Effector memory CD8-positive, alpha-beta T cell (primary cell): ENCODE results near the gene NR5A1.
A peak's percentile ranks its signal among the peaks of the same experiment; 100 is the strongest.

Experiments used
- ATAC-seq: fragments of 150-1000 bp; cut with Tn5 transposase; replicated peaks from 2 replicates; pipeline ENCODE4 v1.10.0; 2021; ENCODE audit warnings: mild to moderate bottlenecking, moderate library complexity
- DNase-seq, 3 experiments: peaks; one replicate each; pipeline ENCODE4 v3.0.0; 2021
- H3K27ac Mint-ChIP-seq, 2 donors: one replicate each; pipeline ENCODE4 v1.8.0; 2022; ENCODE audit warnings: mild to moderate bottlenecking in 2 of 2, mixed read lengths in 2 of 2, moderate library complexity in 2 of 2
- H3K27me3 Mint-ChIP-seq, 2 donors: one replicate each; pipeline ENCODE4 v1.8.0; 2022; ENCODE audit warnings: mixed read lengths in 2 of 2
- H3K36me3 Mint-ChIP-seq: one replicate; pipeline ENCODE4 v1.8.0; 2022; ENCODE audit warnings: mild to moderate bottlenecking, moderate library complexity, mixed read lengths; ENCODE audit not compliant: insufficient read depth
- H3K4me1 Mint-ChIP-seq, 2 donors: one replicate each; pipeline ENCODE4 v1.8.0; 2022; ENCODE audit warnings: low read depth in 2 of 2, mixed read lengths in 2 of 2
- H3K4me3 Mint-ChIP-seq, 2 donors: one replicate each; pipeline ENCODE4 v1.8.0; 2022; ENCODE audit warnings: mild to moderate bottlenecking in 2 of 2, mixed read lengths in 2 of 2, moderate library complexity in 2 of 2
- H3K9me3 Mint-ChIP-seq, 2 donors: one replicate each; pipeline ENCODE4 v1.8.0; 2022; ENCODE audit warnings: mixed read lengths in 2 of 2

NR5A1 gene

GRCh38 chr9:124452841-124453585 is 54.2 kb downstream of the NR5A1 start:
- peaks cover 0 to 4% of the 10 kb centered on the region in 2 donors for H3K4me1 Mint-ChIP-seq
- no peak for DNase-seq
- H3K9me3 Mint-ChIP-seq: no peaks in the 10 kb centered on the region
- peaks cover 29 to 48% of the 10 kb centered on the region in 2 donors for H3K27me3 Mint-ChIP-seq
- no peak overlapping the region for H3K4me3 Mint-ChIP-seq
- H3K36me3 Mint-ChIP-seq: no peaks in the 10 kb centered on the region
- no peak overlapping the region for H3K27ac Mint-ChIP-seq
- ATAC-seq: no peak

- peaks cover 30 to 55% of the 10 kb centered on the region in 2 donors for H3K27me3 Mint-ChIP-seq
- no peak overlapping the region for H3K4me3 Mint-ChIP-seq
- H3K9me3 Mint-ChIP-seq: no peaks in the 10 kb centered on the region
- DNase-seq (no peak), ATAC-seq (no peak)
- H3K27ac Mint-ChIP-seq: no peak overlapping the region
- H3K36me3 Mint-ChIP-seq: no peaks in the 10 kb centered on the region
- peaks cover 0 to 4% of the 10 kb centered on the region in 2 donors for H3K4me1 Mint-ChIP-seq
Measured at GRCh38 chr9:124452326-124452725, 54.9 kb downstream of the NR5A1 start.

GRCh38 chr9:124450931-124451661 is 56.1 kb downstream of the NR5A1 start:
- no peak for DNase-seq
- Mint-ChIP-seq H3K27me3 (peaks cover 35 to 67% of the 10 kb centered on the region in 2 donors), H3K27ac (no peak overlapping the region), H3K36me3 (no peaks in the 10 kb centered on the region), H3K9me3 (no peaks in the 10 kb centered on the region), H3K4me3 (no peak overlapping the region), H3K4me1 (peaks cover 0 to 4% of the 10 kb centered on the region in 2 donors)
- no peak for ATAC-seq

GRCh38 chr9:124450241-124450924 is 56.8 kb downstream of the NR5A1 start, which contains the start of gene ADGRD2:
ADGRD2 (plus strand) TSS chr9:124450451; CDS start chr9:124451667, 1,216 bp downstream.
- no peaks in the 10 kb centered on the region for H3K36me3 Mint-ChIP-seq
- peaks cover 0 to 4% of the 10 kb centered on the region in 2 donors for H3K4me1 Mint-ChIP-seq
- no peaks in the 10 kb centered on the region for H3K9me3 Mint-ChIP-seq
- no peak within 1 kb of the TSS for H3K27ac Mint-ChIP-seq
- H3K27me3 Mint-ChIP-seq: peaks cover 35 to 74% of the 10 kb centered on the region in 2 donors
- ATAC-seq (no peak), DNase-seq (no peak)
- peak within 1 kb of the TSS in 1 of 2 donors; percentile 37 for H3K4me3 Mint-ChIP-seq

- DNase-seq: no peak
- Mint-ChIP-seq H3K4me1 (peaks cover 0 to 4% of the 10 kb centered on the region in 2 donors), H3K27ac (no peak overlapping the region), H3K27me3 (peaks cover 35 to 77% of the 10 kb centered on the region in 2 donors), H3K9me3 (no peaks in the 10 kb centered on the region), H3K4me3 (no peak overlapping the region), H3K36me3 (no peaks in the 10 kb centered on the region)
- no peak for ATAC-seq
Measured at GRCh38 chr9:124449381-124450151, 57.6 kb downstream of the NR5A1 start.

GRCh38 chr9:124448019-124448418 is 59.2 kb downstream of the NR5A1 start:
- DNase-seq (no peak), ATAC-seq (no peak)
- no peak overlapping the region for H3K27ac Mint-ChIP-seq
- H3K9me3 Mint-ChIP-seq: no peaks in the 10 kb centered on the region
- peaks cover 0 to 4% of the 10 kb centered on the region in 2 donors for H3K4me1 Mint-ChIP-seq
- H3K4me3 Mint-ChIP-seq: no peak overlapping the region
- peaks cover 39 to 88% of the 10 kb centered on the region in 2 donors for H3K27me3 Mint-ChIP-seq
- no peaks in the 10 kb centered on the region for H3K36me3 Mint-ChIP-seq

GRCh38 chr9:124447297-124447661 is 59.9 kb downstream of the NR5A1 start:
- peaks cover 36 to 82% of the 10 kb centered on the region in 2 donors for H3K27me3 Mint-ChIP-seq

GRCh38 chr9:124444166-124444565 is 63.0 kb downstream of the NR5A1 start:
- H3K4me1 Mint-ChIP-seq: no peaks in the 10 kb centered on the region
- no peaks in the 10 kb centered on the region for H3K36me3 Mint-ChIP-seq
- H3K27ac Mint-ChIP-seq: no peak overlapping the region
- no peak for ATAC-seq
- DNase-seq: no peak
- no peaks in the 10 kb centered on the region for H3K9me3 Mint-ChIP-seq
- peaks cover 30 to 82% of the 10 kb centered on the region in 2 donors for H3K27me3 Mint-ChIP-seq
- no peak overlapping the region for H3K4me3 Mint-ChIP-seq

More at GRCh38 chr9:124447297-124447661, 59.9 kb downstream of the NR5A1 start:
- Mint-ChIP-seq H3K27ac (no peak overlapping the region), H3K4me3 (no peak overlapping the region), H3K4me1 (peaks cover 0 to 4% of the 10 kb centered on the region in 2 donors), H3K36me3 (no peaks in the 10 kb centered on the region), H3K9me3 (no peaks in the 10 kb centered on the region)
- no peak for DNase-seq
- ATAC-seq: no peak

GRCh38 chr9:124443625-124444024 is 63.6 kb downstream of the NR5A1 start:
- Mint-ChIP-seq H3K36me3 (no peaks in the 10 kb centered on the region), H3K4me1 (no peaks in the 10 kb centered on the region), H3K9me3 (no peaks in the 10 kb centered on the region), H3K4me3 (no peak overlapping the region), H3K27ac (no peak overlapping the region), H3K27me3 (peaks cover 30 to 82% of the 10 kb centered on the region in 2 donors)
- no peak for DNase-seq
- ATAC-seq: no peak

- Mint-ChIP-seq H3K36me3 (no peaks in the 10 kb centered on the region), H3K4me3 (no peak overlapping the region), H3K9me3 (no peaks in the 10 kb centered on the region), H3K4me1 (no peaks in the 10 kb centered on the region), H3K27ac (no peak overlapping the region), H3K27me3 (peaks cover 30 to 82% of the 10 kb centered on the region in 2 donors)
- DNase-seq (no peak), ATAC-seq (no peak)
Measured at GRCh38 chr9:124442826-124443225, 64.4 kb downstream of the NR5A1 start.

- no peak for ATAC-seq
- Mint-ChIP-seq H3K27me3 (peaks cover 30 to 80% of the 10 kb centered on the region in 2 donors), H3K9me3 (no peaks in the 10 kb centered on the region), H3K4me1 (no peaks in the 10 kb centered on the region), H3K4me3 (no peak overlapping the region), H3K36me3 (no peaks in the 10 kb centered on the region), H3K27ac (no peak overlapping the region)
- DNase-seq: no peak
Measured at GRCh38 chr9:124442379-124442778, 64.8 kb downstream of the NR5A1 start.

- H3K27me3 Mint-ChIP-seq: peaks cover 24 to 69% of the 10 kb centered on the region in 2 donors
- H3K4me3 Mint-ChIP-seq: no peak overlapping the region
- ATAC-seq (no peak), DNase-seq (no peak)
- no peaks in the 10 kb centered on the region for H3K4me1 Mint-ChIP-seq
- H3K36me3 Mint-ChIP-seq: no peaks in the 10 kb centered on the region
- H3K27ac Mint-ChIP-seq: no peak overlapping the region
- no peaks in the 10 kb centered on the region for H3K9me3 Mint-ChIP-seq
Measured at GRCh38 chr9:124441291-124441690, 65.9 kb downstream of the NR5A1 start.

- H3K27ac Mint-ChIP-seq: no peak overlapping the region
- H3K4me1 Mint-ChIP-seq: no peaks in the 10 kb centered on the region
- H3K9me3 Mint-ChIP-seq: no peaks in the 10 kb centered on the region
- no peak overlapping the region for H3K4me3 Mint-ChIP-seq
- H3K36me3 Mint-ChIP-seq: no peaks in the 10 kb centered on the region
- ATAC-seq: no peak
- peaks cover 24 to 64% of the 10 kb centered on the region in 2 donors for H3K27me3 Mint-ChIP-seq
- no peak for DNase-seq
Measured at GRCh38 chr9:124440786-124441185, 66.4 kb downstream of the NR5A1 start.
